Uterus (tissue), 4 donors: Measurements from ENCODE around the gene NELFB. TPM values are rescaled to one million over a fixed set of nuclear protein-coding genes. Genes with fewer than 3 reads are reported as not detected.

ENCODE experiments used
- DNase-seq, 2 donors: peaks; one replicate each; pipeline ENCODE4 v3.0.0-alpha.2; 2019 to 2020
- H3K27ac ChIP-seq, 2 donors: fragments of 200-600 bp; sonication (generic); 1 replicate in 1 of 2; 2 replicates in 1 of 2; pipeline ENCODE4 v1.5.1; 2016 to 2018
- H3K27me3 ChIP-seq, 2 donors: fragments of 200-600 bp; sonication (generic); one replicate each; pipeline ENCODE4 v1.5.1; 2018 to 2019; ENCODE audit warnings: control low read depth in 1 of 2
- H3K36me3 ChIP-seq, 2 donors: fragments of 200-600 bp; sonication (generic); one replicate each; pipeline ENCODE4 v1.5.1; 2019; ENCODE audit warnings: control low read depth in 1 of 2
- H3K4me1 ChIP-seq, 2 donors: fragments of 200-600 bp; sonication (generic); one replicate each; pipeline ENCODE4 v1.5.1; 2018 to 2019; ENCODE audit warnings: control low read depth in 1 of 2
- H3K4me3 ChIP-seq, 2 donors: fragments of 200-600 bp; sonication (generic); 1 replicate in 1 of 2; 2 replicates in 1 of 2; pipeline ENCODE4 v1.5.1; 2018 to 2019; ENCODE audit warnings: mild to moderate bottlenecking in 1 of 2
- H3K9me3 ChIP-seq, 2 donors: fragments of 200-600 bp; sonication (generic); one replicate each; pipeline ENCODE4 v1.5.1; 2019; ENCODE audit warnings: control low read depth in 1 of 2
- POLR2A ChIP-seq, 2 donors: fragments of 450-650 bp; IDR thresholded peaks; one replicate each; pipeline ENCODE4 v1.6.1; 2016; ENCODE audit warnings: antibody characterized with exemption in 2 of 2, mild to moderate bottlenecking in 1 of 2, moderate library complexity in 1 of 2
- intact Hi-C: fragments of 100-400 bp; cut with DNase I; formaldehyde crosslinking; loops from one replicate; pipeline ENCODE4 v1.15.1; 2023; ENCODE audit warnings: low total_unique reads
- total RNA-seq, 4 donors: library from RNA; depleted of rRNA in 3 of 4; stranded (reverse); fragments of >200 nt in 3 of 4; gene quantifications; one replicate each; pipeline versions ENCODE4 v1.1.0 to v1.2.4, GENCODE V29; 2014 to 2023
- TF ChIP-seq, protein P1 (sequence below), 4 experiments: fragments of 200-600 bp in 2 of 4; fragments of 450-650 bp in 2 of 4; sonication (generic) in 2 of 4; IDR thresholded peaks; one replicate each; pipeline ENCODE4 v1.5.1; 2016 to 2019; ENCODE audit warnings: antibody characterized with exemption in 4 of 4, mild to moderate bottlenecking in 2 of 4, moderate library complexity in 1 of 4
- donor health status: DM: yes; HTN: yes; CAD: no.

NELFB gene
- total RNA-seq, 4 donors from 2014 or later, result 17.1 to 46.5 (median 43.2) TPM

DNA sequence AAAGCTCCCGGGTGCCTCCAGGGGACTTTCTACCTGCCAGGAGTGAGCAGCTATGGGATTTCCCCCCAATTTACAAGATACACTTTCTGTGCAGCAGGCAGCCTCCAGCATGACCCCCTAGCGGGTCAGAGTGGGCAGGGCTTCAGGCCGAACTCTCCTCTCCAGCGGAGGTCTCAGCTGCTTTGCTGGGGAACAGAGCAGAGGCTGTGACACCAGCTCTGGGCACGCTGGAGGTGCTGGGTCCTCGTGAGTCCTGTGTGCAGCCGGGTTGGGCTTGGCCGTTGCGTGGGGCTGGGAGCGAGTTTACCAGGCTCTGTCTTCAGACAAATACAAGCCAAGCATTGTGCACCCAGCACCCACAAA, 44.1 kb downstream of the NELFB start:
- TF ChIP-seq POLR2A (IDR thresholded peaks at IDR 0.05), result no peak
- TF ChIP-seq, protein P1, sequence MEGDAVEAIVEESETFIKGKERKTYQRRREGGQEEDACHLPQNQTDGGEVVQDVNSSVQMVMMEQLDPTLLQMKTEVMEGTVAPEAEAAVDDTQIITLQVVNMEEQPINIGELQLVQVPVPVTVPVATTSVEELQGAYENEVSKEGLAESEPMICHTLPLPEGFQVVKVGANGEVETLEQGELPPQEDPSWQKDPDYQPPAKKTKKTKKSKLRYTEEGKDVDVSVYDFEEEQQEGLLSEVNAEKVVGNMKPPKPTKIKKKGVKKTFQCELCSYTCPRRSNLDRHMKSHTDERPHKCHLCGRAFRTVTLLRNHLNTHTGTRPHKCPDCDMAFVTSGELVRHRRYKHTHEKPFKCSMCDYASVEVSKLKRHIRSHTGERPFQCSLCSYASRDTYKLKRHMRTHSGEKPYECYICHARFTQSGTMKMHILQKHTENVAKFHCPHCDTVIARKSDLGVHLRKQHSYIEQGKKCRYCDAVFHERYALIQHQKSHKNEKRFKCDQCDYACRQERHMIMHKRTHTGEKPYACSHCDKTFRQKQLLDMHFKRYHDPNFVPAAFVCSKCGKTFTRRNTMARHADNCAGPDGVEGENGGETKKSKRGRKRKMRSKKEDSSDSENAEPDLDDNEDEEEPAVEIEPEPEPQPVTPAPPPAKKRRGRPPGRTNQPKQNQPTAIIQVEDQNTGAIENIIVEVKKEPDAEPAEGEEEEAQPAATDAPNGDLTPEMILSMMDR (IDR thresholded peaks at IDR 0.05), result no peak
- peaks cover 0 to 26% of the 10 kb centered on the region in 2 donors for H3K4me1 ChIP-seq
- intact Hi-C loops, result no loop called here
- H3K27ac ChIP-seq, result peak overlapping the region; percentile 7 to 77
- DNase-seq, result no peak
- H3K4me3 ChIP-seq, result no peak overlapping the region
- H3K9me3 ChIP-seq, result no peaks in the 10 kb centered on the region
- peaks cover 40 to 47% of the 10 kb centered on the region in 2 donors for H3K27me3 ChIP-seq
- H3K36me3 ChIP-seq, result no peaks in the 10 kb centered on the region

DNA sequence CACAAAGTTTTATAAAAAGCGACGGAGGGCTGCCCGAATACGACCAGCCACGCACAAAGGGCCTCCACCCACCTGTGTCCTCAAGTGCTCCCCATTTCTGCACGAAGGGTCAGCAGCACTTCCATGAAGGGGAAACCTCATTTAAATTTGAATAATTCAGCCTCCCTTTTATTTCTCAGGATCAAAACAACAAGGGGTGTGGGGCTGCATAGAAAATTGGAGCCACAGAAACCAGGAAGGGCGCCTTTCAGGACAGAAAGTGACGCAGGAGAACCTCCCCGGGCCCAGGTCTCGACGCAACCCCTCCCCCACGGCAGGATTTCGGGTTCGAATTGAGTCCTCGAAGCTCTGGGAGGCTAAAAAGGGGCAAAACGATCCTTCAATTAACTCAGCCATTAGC, 44.8 kb downstream of the NELFB start:
- intact Hi-C loops, result loop anchor here (10.0 kb wide), 1 partner anchor 115 kb away; no protein-coding TSS in a partner anchor
- no peak for DNase-seq

DNA sequence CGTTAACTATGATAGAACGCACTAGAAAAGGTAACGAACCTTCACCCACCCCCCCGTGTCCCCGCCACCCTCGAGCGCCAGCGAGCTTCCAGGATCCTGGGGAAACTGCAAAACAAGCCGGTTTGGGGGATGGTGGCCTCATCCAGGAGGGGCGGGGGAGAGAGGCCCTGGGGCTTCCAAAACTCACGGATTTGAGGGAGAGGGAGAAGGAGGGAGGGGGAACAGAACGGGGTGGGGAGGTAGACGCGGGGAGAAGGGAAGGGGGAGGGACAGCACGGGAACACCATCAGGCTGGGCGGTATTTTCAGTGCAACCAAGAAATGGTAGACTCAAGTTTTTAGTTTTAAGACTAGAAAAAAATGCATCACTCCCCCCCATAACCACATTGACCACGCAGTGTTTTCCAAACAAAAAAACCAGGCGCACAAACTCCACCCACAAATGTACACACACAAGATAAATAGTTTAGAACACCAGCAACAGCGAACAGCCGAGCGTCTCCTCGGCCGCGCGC, 45.5 kb downstream of the NELFB start:
- peak overlapping the region; percentile 35 to 77 for H3K27ac ChIP-seq
- H3K4me3 ChIP-seq, result peak overlapping the region; percentile 26 to 32
- intact Hi-C loops, result loop anchor here (10.0 kb wide), 1 partner anchor 114 kb away; no protein-coding TSS in a partner anchor

More for the DNA sequence above, 44.8 kb downstream of the NELFB start:
- no peaks in the 10 kb centered on the region for H3K9me3 ChIP-seq
- TF ChIP-seq, protein P1 (IDR thresholded peaks at IDR 0.05), result no peak
- TF ChIP-seq POLR2A (IDR thresholded peaks at IDR 0.05), result no peak
- peaks cover 0 to 25% of the 10 kb centered on the region in 2 donors for H3K4me1 ChIP-seq
- no peak overlapping the region for H3K4me3 ChIP-seq
- peaks cover 33 to 41% of the 10 kb centered on the region in 2 donors for H3K27me3 ChIP-seq
- no peaks in the 10 kb centered on the region for H3K36me3 ChIP-seq
- peak overlapping the region; percentile 35 to 77 for H3K27ac ChIP-seq

DNA sequence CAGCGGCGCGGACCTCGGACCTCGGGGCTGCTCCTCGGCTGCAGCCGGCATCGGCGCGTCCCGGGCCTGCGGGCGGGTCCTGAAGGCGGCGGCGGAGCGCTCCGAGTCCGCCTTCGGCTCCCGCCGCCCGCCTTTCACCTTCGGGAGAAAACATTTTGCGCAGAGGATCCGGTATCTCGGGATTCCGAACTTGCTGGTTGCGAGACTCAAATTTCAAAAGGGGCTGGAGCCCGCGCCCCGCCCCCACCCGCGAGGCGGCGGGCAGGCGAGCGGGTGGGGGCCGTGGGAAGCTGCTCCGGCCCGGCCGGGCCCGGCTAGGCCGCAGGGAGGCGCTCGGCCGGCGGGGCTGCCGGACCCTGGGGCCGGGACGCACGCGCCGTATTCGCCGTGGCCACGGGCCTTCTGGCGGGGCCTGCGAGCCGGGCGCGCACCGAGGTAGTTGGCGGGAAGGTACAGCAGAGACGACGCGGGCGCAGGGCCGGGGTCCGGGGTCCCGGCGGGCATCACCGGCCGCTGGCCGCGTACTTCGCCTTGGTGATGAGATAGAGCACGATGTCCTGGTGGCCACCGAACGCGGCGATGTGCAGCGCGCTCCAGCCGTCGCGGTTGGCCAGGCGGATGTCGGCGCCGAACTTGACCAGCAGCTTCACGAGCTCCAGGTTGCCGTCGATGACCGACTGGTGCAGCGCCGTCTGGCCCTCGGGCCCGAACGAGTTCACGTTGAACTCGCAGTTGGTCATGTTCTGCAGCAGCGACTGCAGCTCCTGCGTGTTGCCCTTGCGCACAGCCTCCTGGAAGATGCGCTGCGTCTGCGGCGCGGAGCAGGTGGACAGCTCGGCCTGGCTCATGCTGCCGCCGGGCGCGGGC, 46.2 kb downstream of the NELFB start:
- Histone ChIP-seq H3K4me3 (peak overlapping the region; percentile 26 to 41), H3K27me3 (peaks cover 27 to 37% of the 10 kb centered on the region in 2 donors), H3K27ac (peak overlapping the region; percentile 63 to 77), H3K36me3 (no peaks in the 10 kb centered on the region), H3K9me3 (no peaks in the 10 kb centered on the region), H3K4me1 (peaks cover 0 to 25% of the 10 kb centered on the region in 2 donors)
- DNase-seq, result no peak
- intact Hi-C loops, result loop anchor here (10.0 kb wide), 1 partner anchor 113 kb away; no protein-coding TSS in a partner anchor
- no peak for TF ChIP-seq POLR2A (IDR thresholded peaks at IDR 0.05)
- TF ChIP-seq, protein P1 (IDR thresholded peaks at IDR 0.05), result peak in 2 of 4 experiments; percentile 22 to 27

More for the DNA sequence above, 45.5 kb downstream of the NELFB start:
- no peak for DNase-seq
- Histone ChIP-seq H3K9me3 (no peaks in the 10 kb centered on the region), H3K27me3 (peaks cover 33 to 41% of the 10 kb centered on the region in 2 donors), H3K36me3 (no peaks in the 10 kb centered on the region), H3K4me1 (peaks cover 0 to 25% of the 10 kb centered on the region in 2 donors)
- no peak for TF ChIP-seq POLR2A (IDR thresholded peaks at IDR 0.05)
- TF ChIP-seq, protein P1 (IDR thresholded peaks at IDR 0.05), result no peak

DNA sequence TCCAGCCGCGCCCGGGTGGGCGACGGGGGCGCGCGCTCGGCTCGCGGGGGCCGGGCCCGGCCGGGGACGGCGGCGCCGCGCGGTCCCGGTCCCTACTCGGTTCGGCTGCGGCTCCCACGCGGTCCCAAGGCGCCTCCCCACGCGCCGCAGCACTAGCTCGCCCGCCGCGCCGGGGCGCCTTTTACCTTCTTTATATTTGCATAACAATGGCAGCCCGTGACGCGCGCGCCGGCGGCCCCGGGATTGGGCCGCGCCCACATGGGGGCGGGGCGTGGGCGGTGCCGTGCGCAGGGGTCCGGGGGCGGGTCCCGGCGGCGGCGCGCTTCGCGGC, 47.0 kb downstream of the NELFB start, which contains the start of gene NRARP:
NRARP (minus strand) TSS at position 154 of the 331 bp plus-strand sequence. CDS start 343 bp downstream, outside the sequence.
- Histone ChIP-seq H3K4me3 (peak within 1 kb of the TSS; percentile 26 to 41), H3K27me3 (peaks cover 23 to 32% of the 10 kb centered on the region in 2 donors), H3K9me3 (no peaks in the 10 kb centered on the region), H3K4me1 (peaks cover 0 to 32% of the 10 kb centered on the region in 2 donors), H3K36me3 (no peaks in the 10 kb centered on the region), H3K27ac (peak within 1 kb of the TSS; percentile 77 to 78)
- DNase-seq, result peak; percentile 77 to 79
- intact Hi-C loops, result loop anchor here (10.0 kb wide), 1 partner anchor 113 kb away; no protein-coding TSS in a partner anchor
- TF ChIP-seq, protein P1 (IDR thresholded peaks at IDR 0.05), result peak in 1 of 4 experiments; percentile 38
- TF ChIP-seq POLR2A (IDR thresholded peaks at IDR 0.05), result peak; percentile 59 to 90
